ENCODE data around the gene UAP1L1. TPM values are rescaled to one million over a fixed set of nuclear protein-coding genes. Genes with fewer than 3 reads are reported as not detected.

Gene UAP1L1
- total and polyA plus RNA-seq, 2 of the 8 experiments (the other 6 are each of a cell fraction or from before 2014, with no cell fraction given) = 2.0 to 5.4 TPM

DNA sequence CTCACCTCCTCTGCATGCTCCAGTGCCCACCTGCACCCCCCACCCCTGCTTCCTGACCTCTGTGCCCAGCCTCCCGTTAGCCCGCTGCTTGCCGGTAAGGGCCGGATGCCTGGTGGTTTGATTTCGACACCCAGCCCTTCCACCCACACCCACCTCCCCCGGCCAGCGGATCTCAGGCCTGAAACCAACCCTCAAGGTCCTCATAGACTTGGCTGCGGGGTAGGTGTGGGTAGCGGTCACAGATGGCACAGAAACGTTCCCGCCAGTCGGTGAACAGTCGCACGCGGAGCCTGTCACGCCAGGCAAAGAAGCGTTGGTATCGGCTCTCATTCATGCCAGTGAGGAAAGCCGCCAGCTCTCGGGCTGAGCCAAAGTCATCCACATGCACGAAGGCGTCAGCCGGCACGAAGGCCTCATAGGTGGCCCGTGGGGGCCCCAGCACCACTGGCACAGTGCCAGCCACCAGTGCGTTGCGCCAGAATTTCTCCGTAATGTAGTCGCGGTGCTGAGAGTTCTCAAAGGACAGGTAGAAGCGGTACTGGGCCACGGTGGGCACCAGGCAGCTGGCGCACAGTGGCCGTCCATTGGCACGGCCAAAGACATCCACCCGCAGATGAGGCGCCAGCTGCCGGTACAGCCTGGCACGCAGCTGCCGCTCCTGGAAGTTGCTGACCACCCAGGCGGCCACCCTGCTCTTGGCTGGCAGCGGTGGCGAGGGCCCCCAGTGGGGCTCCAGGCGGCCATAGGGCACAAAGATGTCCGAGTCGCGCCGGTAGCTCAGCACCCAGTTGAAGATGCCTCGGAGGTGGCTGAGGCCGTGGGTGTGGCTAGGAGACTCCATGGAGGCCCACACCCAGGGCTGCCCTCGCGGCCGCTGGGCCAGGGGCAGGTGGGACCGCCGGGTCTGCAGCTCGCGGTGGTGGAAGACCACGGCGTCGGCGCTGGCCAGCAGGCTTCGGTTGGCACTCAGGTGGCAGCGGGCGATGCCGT is 46.5 kb upstream of the UAP1L1 start:
- Histone ChIP-seq H3K4me1 (replicated peaks in 1 of 4; ENCODE audit: control insufficient read depth in 3 of 4, insufficient read depth in 4 of 4, low read length in 3 of 4) (peaks cover 0 to 11% (median 2%) of the 10 kb centered on the region in 4 experiments; a peak in 5 of 7 replicates), H4K20me1 (replicated peaks in 1 of 2; ENCODE audit: control insufficient read depth in 1 of 2, insufficient read depth in 2 of 2, low read length in 2 of 2) (peaks cover 1 to 2% of the 10 kb centered on the region in 2 experiments), H3K14ac (ENCODE audit: insufficient read length) (no peak overlapping the region), H2BK20ac (ENCODE audit: low read length) (no peak overlapping the region), H3K4ac (replicated peaks; ENCODE audit: insufficient read length, low read depth, low read length) (no peak overlapping the region), H3K9me3 (ENCODE audit: insufficient read depth in 2 of 2, low read depth in 1 of 2, low read length in 1 of 2) (no peaks in the 10 kb centered on the region), H2BK15ac (ENCODE audit: low read length) (no peak overlapping the region), H2BK12ac (ENCODE audit: low read depth, low read length) (no peak overlapping the region; the same call in 1 of the 2 replicates), H3K79me1 (ENCODE audit: low read depth, low read length) (no peaks in the 10 kb centered on the region), H2BK5ac (ENCODE audit: low read depth, low read length) (no peak overlapping the region), H3K27ac (ENCODE audit: low read depth, low read length) (no peak overlapping the region), H2BK120ac (replicated peaks; ENCODE audit: low read depth, low read length) (no peak overlapping the region), H3K4me3 (ENCODE audit: extremely low read depth in 1 of 4, insufficient read depth in 2 of 4, low read depth in 3 of 4, low read length in 4 of 4) (no peak overlapping the region), H2AK5ac (ENCODE audit: low read depth, low read length) (no peak overlapping the region), H2AFZ (ENCODE audit: low read length) (no peak overlapping the region), H3K23me2 (ENCODE audit: low read depth, low read length) (peaks cover 4% of the 10 kb centered on the region; the same call in 1 of the 2 replicates), H3K18ac (ENCODE audit: extremely low read depth, low read length) (no peak overlapping the region), H3K4me2 (ENCODE audit: insufficient read depth in 1 of 2, low read depth in 2 of 2, low read length in 2 of 2) (no peak overlapping the region), H3K36me3 (ENCODE audit: control insufficient read depth in 2 of 4, insufficient read depth in 4 of 4, low read length in 3 of 4) (no peaks in the 10 kb centered on the region), H4K8ac (ENCODE audit: extremely low read depth, insufficient read depth, low read length) (no peak overlapping the region; the same call in 1 of the 2 replicates), H3K79me2 (ENCODE audit: control insufficient read depth in 1 of 2, insufficient read depth in 2 of 2, low read length in 2 of 2) (no peaks in the 10 kb centered on the region), H4K5ac (ENCODE audit: insufficient read length, low read depth, low read length) (no peak overlapping the region), H3K56ac (replicated peaks; ENCODE audit: insufficient read length, low read depth, low read length) (no peak overlapping the region), H3K9ac (replicated peaks in 1 of 4; ENCODE audit: extremely low read depth in 1 of 4, low read depth in 3 of 4, low read length in 3 of 4) (no peak overlapping the region), H4K91ac (replicated peaks; ENCODE audit: insufficient read length, low read length) (no peak overlapping the region), H3K23ac (ENCODE audit: insufficient read length) (no peak overlapping the region), H3K27me3 (replicated peaks in 1 of 4; ENCODE audit: control insufficient read depth in 3 of 4, extremely low read depth in 1 of 4, insufficient read depth in 3 of 4, low read length in 3 of 4) (peaks cover 1 to 27% (median 15%) of the 10 kb centered on the region in 4 experiments; a peak in 6 of 7 replicates)
- FAIRE-seq = no peak
- DNase-seq (ENCODE audit: low read depth in 1 of 2, low spot score in 2 of 2) = no peak
- 95% methylated on average over 64 of the region's 65 CpGs; no CpG with 5 or more reads in 1 of the 2 experiments for WGBS, 2 experiments (ENCODE audit: extremely low coverage in 1 of 2, insufficient coverage in 1 of 2, insufficient read length in 1 of 2, insufficient replicate concordance in 2 of 2, low coverage in 1 of 2, low lambda C conversion rate in 2 of 2, missing lambda C conversion rate in 1 of 2)
- POLR2A ChIA-PET (ENCODE audit: partially characterized antibody) = interaction anchor here (1.9 to 2.1 kb wide), 2 partner anchors 14 kb away, joined by 4 to 5 read pairs; no protein-coding TSS in a partner anchor
- CTCF ChIA-PET (ENCODE audit: partially characterized antibody) = interaction anchor here (1.2 to 8.5 kb wide), 21 partner anchors 11 to 248 kb away, joined by 3 to 110 read pairs (median 10); partner anchors contain the start of genes AJM1, C8G, CLIC3 and LCNL1
- no peak for TF ChIP-seq PHF8 (conservative IDR thresholded peaks at IDR 0.05; ENCODE audit: low read depth, low read length)
- TF ChIP-seq, protein P1, sequence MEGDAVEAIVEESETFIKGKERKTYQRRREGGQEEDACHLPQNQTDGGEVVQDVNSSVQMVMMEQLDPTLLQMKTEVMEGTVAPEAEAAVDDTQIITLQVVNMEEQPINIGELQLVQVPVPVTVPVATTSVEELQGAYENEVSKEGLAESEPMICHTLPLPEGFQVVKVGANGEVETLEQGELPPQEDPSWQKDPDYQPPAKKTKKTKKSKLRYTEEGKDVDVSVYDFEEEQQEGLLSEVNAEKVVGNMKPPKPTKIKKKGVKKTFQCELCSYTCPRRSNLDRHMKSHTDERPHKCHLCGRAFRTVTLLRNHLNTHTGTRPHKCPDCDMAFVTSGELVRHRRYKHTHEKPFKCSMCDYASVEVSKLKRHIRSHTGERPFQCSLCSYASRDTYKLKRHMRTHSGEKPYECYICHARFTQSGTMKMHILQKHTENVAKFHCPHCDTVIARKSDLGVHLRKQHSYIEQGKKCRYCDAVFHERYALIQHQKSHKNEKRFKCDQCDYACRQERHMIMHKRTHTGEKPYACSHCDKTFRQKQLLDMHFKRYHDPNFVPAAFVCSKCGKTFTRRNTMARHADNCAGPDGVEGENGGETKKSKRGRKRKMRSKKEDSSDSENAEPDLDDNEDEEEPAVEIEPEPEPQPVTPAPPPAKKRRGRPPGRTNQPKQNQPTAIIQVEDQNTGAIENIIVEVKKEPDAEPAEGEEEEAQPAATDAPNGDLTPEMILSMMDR (IDR thresholded peaks at IDR 0.05; ENCODE audit: control extremely low read depth in 1 of 3, insufficient read depth in 1 of 3, low read depth in 1 of 3, low read length in 3 of 3) = no peak
- no peak for TF ChIP-seq RFX5 (IDR thresholded peaks at IDR 0.05; ENCODE audit: borderline replicate concordance, low read depth, low read length)
- TF ChIP-seq CBX8 (IDR thresholded peaks at IDR 0.05; ENCODE audit: borderline replicate concordance, low read depth, low read length) = no peak
- TF ChIP-seq TAF7 (optimal IDR thresholded peaks at IDR 0.05; ENCODE audit: borderline replicate concordance, low read depth, low read length) = no peak
- no peak for TF ChIP-seq BCL11A (IDR thresholded peaks at IDR 0.05; ENCODE audit: low read depth in 2 of 2, low read length in 2 of 2)
- TF ChIP-seq POLR2A (IDR thresholded peaks at IDR 0.05; ENCODE audit: control extremely low read depth in 1 of 2, low read depth in 2 of 2, low read length in 2 of 2) = no peak
